Right atrium auricular region (tissue), 2 donors: ENCODE measurements around the gene NTRK3. TPM values are rescaled to one million over a fixed set of nuclear protein-coding genes. Genes with fewer than 3 reads are reported as not detected.

ENCODE experiments used
- DNase-seq: peaks from one replicate; pipeline ENCODE4 v3.0.0-alpha.2; 2019; ENCODE audit warnings: low spot score
- H3K27ac ChIP-seq, 2 donors: fragments of 200-600 bp; sonication (generic); 1 replicate in 1 of 2; 2 replicates in 1 of 2; pipeline ENCODE4 v1.5.1; 2016 to 2019
- H3K27me3 ChIP-seq, 2 donors: fragments of 200-600 bp; sonication (generic); one replicate each; pipeline versions ENCODE4 v1.5.1 to v1.6.0; 2017 to 2019
- H3K36me3 ChIP-seq: fragments of 200-600 bp; sonication (generic); one replicate; pipeline ENCODE4 v1.5.1; 2016
- H3K4me1 ChIP-seq, 2 donors: fragments of 200-600 bp; sonication (generic); one replicate each; pipeline versions ENCODE4 v1.5.1 to v1.6.0; 2017 to 2019
- H3K4me3 ChIP-seq, 2 donors: fragments of 200-600 bp; sonication (generic); 1 replicate in 1 of 2; 2 replicates in 1 of 2; pipeline ENCODE4 v1.5.1; 2017 to 2019; ENCODE audit warnings: mild to moderate bottlenecking in 1 of 2, moderate library complexity in 1 of 2
- H3K9me3 ChIP-seq, 2 donors: fragments of 200-600 bp; sonication (generic); one replicate each; pipeline ENCODE4 v1.5.1; 2019
- total RNA-seq, 2 donors: library from RNA; depleted of rRNA; stranded (reverse); fragments of >200 nt; gene quantifications; one replicate each; pipeline ENCODE4 v1.1.0, GENCODE V29; 2016
- TF ChIP-seq, protein P1 (sequence below), 2 donors: fragments of 200-600 bp; sonication (generic); IDR thresholded peaks; one replicate each; pipeline ENCODE4 v1.5.1; 2019; ENCODE audit warnings: antibody characterized with exemption in 2 of 2

The NTRK3 gene
- total RNA-seq, 2 donors from 2014 or later = 1.5 to 4.5 TPM

GRCh38 chr15:88249220-88249619 is 7.3 kb downstream of the NTRK3 start:
- no peaks in the 10 kb centered on the region for H3K27me3 ChIP-seq
- H3K4me1 ChIP-seq = peaks cover 0 to 11% of the 10 kb centered on the region in 2 donors
- TF ChIP-seq, protein P1, sequence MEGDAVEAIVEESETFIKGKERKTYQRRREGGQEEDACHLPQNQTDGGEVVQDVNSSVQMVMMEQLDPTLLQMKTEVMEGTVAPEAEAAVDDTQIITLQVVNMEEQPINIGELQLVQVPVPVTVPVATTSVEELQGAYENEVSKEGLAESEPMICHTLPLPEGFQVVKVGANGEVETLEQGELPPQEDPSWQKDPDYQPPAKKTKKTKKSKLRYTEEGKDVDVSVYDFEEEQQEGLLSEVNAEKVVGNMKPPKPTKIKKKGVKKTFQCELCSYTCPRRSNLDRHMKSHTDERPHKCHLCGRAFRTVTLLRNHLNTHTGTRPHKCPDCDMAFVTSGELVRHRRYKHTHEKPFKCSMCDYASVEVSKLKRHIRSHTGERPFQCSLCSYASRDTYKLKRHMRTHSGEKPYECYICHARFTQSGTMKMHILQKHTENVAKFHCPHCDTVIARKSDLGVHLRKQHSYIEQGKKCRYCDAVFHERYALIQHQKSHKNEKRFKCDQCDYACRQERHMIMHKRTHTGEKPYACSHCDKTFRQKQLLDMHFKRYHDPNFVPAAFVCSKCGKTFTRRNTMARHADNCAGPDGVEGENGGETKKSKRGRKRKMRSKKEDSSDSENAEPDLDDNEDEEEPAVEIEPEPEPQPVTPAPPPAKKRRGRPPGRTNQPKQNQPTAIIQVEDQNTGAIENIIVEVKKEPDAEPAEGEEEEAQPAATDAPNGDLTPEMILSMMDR (IDR thresholded peaks at IDR 0.05) = no peak

DNA sequence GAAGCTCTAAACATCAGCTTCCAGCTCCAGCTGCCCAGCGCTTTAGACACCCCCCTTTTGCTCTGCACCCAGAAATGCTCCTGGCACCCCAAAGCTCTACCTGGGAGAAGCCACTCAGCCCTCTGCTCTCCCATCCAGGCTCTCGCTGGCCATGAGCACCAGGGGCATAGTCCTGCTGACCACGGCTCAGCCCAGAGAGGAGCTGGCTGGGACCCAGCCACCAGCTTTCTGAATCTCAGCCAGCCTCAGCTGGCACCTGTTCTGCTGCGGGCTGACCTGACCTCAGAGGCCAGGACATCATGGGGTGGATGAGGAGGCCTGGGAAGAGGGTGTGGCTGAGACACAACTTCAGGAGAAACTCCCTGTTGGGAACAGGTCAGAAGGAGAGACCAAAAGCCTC is 8.6 kb downstream of the NTRK3 start:
- Histone ChIP-seq H3K36me3 (no peaks in the 10 kb centered on the region), H3K27me3 (no peaks in the 10 kb centered on the region), H3K4me1 (peaks cover 0 to 11% of the 10 kb centered on the region in 2 donors), H3K9me3 (no peaks in the 10 kb centered on the region), H3K4me3 (no peak overlapping the region), H3K27ac (no peak overlapping the region)
- DNase-seq = no peak
- TF ChIP-seq, protein P1 (IDR thresholded peaks at IDR 0.05) = no peak

More at GRCh38 chr15:88249220-88249619, 7.3 kb downstream of the NTRK3 start:
- H3K9me3 ChIP-seq = no peaks in the 10 kb centered on the region
- no peak overlapping the region for H3K4me3 ChIP-seq
- no peaks in the 10 kb centered on the region for H3K36me3 ChIP-seq
- DNase-seq = no peak
- no peak overlapping the region for H3K27ac ChIP-seq

DNA sequence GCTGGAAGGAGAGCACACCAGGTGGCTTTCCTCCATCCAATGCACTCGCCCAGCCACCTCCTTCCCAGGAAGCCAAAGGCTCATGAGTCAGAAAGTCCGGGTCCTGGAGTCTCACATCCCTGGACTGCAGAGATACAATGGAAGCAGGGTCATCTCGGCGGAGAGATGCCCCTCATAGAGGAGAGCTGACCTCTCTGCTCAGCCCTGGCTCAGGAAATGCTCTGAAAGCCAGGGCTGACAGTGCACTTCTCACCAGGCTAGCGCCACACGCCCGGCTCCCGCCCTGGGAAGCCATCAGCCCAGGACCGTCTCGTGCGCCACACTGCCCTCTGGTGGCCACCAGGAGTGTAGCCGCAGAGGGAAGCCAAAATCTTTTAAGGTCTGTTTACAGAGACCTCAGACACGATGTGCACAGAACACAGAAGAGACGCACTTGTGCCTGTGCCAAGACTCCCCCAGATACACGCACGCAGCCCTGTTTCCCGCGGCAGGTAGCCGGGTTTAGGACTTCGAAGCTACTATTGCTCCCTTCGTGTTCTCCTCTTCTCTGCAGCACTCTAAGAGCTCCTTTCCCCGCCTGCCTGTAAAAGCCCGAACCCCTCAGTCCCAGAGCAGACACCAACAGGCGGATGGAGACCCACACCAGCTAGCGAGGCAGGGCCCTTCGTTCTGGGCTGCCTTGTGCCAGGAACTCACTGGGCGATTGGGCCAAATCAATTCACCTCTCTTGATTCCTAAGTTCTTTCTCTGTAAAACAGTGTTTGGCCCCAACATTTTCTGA is 9.7 kb downstream of the NTRK3 start:
- Histone ChIP-seq H3K36me3 (no peaks in the 10 kb centered on the region), H3K27ac (no peak overlapping the region), H3K27me3 (no peaks in the 10 kb centered on the region), H3K9me3 (no peaks in the 10 kb centered on the region), H3K4me1 (peaks cover 0 to 11% of the 10 kb centered on the region in 2 donors), H3K4me3 (no peak overlapping the region)
- DNase-seq = peak; percentile 82
- TF ChIP-seq, protein P1 (IDR thresholded peaks at IDR 0.05) = peak; percentile 97 to 99

GRCh38 chr15:88246081-88246480 is 10.5 kb downstream of the NTRK3 start:
- Histone ChIP-seq H3K27me3 (no peaks in the 10 kb centered on the region), H3K4me1 (peaks cover 0 to 11% of the 10 kb centered on the region in 2 donors), H3K4me3 (no peak overlapping the region), H3K36me3 (no peaks in the 10 kb centered on the region), H3K9me3 (no peaks in the 10 kb centered on the region), H3K27ac (no peak overlapping the region)
- TF ChIP-seq, protein P1 (IDR thresholded peaks at IDR 0.05) = no peak
- no peak for DNase-seq

DNA sequence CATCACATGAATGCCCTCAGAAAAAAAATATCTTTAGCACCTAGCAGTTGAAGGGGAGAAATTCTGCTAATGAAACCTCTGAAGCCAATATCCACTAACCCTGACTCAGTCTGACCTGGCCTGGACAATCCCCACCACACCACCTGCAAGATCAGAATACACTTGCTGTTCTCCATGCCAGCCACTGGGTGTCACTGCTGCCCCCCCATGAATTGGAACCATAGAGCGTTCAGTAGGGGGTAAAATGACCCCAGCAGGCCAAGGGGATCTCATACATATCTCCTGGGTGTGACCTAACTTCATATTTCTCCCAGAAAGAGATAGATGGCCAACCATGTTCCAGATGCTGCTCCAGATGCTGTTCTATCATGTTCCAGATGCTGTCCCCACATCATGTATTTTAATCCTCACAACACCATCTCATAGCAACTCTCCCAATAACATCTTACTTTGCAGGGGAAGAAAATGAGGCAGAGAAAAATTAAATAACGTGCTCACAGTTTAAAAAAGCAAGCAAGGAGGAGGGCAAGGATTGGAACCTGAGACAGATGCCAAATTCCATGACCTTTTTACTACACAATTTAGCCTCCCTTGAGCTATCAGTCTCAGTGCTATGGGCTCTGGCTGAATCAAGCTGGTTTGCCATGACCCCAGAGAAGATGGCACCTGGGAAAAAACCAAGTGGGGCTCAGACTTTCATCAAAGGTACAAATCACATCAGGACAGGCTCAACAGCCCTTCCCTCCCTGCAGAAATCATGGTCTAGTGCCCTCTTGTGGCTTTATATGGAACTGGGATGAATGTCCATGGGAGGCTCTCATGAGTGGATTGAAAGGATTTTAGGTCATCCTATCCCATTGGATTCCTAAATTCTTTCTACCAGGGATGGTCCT is 12.4 kb downstream of the NTRK3 start:
- no peak for DNase-seq
- Histone ChIP-seq H3K36me3 (no peaks in the 10 kb centered on the region), H3K27ac (no peak overlapping the region), H3K9me3 (no peaks in the 10 kb centered on the region), H3K27me3 (no peaks in the 10 kb centered on the region), H3K4me1 (peaks cover 0 to 11% of the 10 kb centered on the region in 2 donors), H3K4me3 (no peak overlapping the region)
- TF ChIP-seq, protein P1 (IDR thresholded peaks at IDR 0.05) = peak; percentile 38 to 63
